HG03439 (cell line): ENCODE data around the gene TIMM13.
"Not testable (repeated sequence)": the region's sequence is repeated elsewhere in the genome, so short reads cannot be mapped to it uniquely, and the experiment has no call there.

ENCODE experiments used
- ATAC-seq: cut with Tn5 transposase; IDR thresholded peaks from one replicate; pipeline ENCODE4 v1.9.1; 2021; ENCODE audit warnings: mild to moderate bottlenecking, moderate library complexity; ENCODE audit not compliant: unreplicated experiment

Gene TIMM13

DNA sequence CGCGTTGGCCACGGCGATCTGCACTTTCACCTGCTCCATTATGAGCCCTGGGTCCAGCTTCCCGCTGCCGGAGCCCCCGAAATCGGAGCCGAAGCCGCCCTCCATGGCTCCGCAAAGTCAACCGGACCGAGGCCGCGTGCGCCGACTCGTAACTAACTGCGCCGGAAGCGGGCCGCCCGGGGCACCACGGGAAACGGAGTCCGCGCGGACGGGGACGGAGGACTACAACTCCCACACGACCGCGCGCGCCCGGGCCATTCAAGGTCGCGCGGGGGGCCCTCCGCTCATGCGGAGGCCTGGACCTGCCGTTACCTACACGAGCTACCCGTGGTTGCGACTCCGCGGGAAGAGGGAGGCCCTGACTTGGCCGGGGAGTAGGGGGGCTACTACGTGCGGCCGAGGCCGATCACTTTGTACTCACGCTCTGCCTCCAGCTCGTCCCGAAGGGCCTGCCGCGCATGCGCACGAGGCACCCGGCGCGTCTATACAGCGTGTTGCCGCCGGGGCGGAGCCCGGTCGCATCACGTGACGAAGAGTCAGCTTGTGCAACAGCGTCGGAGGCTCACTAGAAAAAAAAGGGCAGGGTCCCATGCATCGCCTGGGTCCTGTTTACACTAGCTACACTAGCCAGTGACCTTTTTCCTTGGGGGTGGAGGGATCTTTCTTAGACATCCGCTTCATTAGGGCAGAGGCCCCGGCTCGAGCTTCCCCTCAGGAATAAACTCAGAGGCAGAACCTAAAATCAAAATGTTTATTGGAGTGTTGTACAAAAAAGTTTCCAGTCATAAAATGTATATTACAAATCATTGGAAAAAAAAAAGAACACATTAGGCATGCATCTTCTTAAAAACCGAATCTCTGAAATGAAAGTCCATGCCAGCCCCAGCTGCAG lies at the start of gene TIMM13:
Gene TIMM13 (minus strand): TSS at position 158 of the 892 bp plus-strand sequence. CDS start 53 bp downstream, at position 105.
- peak; percentile 74 for ATAC-seq

DNA sequence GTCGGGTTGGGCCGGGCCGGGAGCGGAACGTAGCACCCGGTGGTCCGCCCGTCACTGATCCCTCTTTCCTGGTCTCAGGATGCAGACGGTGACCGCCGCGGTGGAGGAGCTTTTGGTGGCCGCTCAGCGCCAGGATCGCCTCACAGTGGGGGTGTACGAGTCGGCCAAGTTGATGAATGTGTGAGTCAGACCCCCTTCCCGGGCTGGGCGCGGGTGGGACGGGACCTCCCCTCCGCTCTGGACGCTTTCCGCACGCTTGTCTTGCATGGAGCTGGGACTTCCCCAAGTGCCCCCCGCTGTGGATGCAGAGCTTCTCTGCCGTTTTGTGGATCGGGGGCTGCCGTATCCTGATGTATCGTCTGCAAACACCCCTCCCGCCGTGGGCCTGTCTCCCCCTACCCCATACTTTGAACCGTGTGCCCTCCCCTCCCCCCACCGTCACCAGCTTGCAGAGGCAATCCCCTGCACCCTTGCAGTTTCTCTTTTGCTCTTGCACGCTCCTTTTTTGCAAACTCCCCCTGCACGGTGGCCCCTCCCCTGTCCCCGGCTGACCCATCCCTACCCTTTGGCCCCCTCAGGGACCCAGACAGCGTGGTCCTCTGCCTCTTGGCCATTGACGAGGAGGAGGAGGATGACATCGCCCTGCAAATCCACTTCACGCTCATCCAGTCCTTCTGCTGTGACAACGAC lies 49.2 kb upstream of the TIMM13 start:
- no peak for ATAC-seq

DNA sequence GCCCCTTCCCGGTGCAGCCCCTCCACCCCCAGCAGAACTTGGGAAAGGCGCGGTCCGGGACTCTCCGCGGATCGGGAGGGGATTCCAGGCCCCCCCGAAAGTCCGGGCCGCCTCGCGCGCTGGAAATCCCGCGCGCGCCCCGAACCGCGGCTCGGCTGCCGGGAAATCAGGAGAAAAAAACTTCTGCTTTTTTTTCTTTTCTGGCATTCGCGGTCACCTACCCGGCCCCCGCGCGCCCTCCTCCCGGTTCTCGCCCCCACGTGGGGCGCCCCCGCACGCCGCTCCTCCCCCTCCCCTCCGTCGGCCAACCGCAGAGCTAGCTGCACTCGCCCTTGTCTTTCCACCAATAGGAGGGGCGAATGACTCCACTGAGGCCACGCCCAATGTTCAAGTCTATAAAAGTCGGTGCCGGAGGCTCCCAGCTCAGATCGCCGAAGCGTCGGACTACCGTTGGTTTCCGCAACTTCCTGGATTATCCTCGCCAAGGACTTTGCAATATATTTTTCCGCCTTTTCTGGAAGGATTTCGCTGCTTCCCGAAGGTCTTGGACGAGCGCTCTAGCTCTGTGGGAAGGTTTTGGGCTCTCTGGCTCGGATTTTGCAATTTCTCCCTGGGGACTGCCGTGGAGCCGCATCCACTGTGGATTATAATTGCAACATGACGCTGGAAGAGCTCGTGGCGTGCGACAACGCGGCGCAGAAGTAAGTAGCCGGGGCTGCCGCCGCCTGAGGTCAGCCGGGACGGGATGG lies 48.5 kb upstream of the TIMM13 start, which contains the start of gene GADD45B:
Gene GADD45B (plus strand): TSS at position 426 of the 749 bp plus-strand sequence. CDS start 232 bp downstream, at position 658.
- ATAC-seq: peak; percentile 65

DNA sequence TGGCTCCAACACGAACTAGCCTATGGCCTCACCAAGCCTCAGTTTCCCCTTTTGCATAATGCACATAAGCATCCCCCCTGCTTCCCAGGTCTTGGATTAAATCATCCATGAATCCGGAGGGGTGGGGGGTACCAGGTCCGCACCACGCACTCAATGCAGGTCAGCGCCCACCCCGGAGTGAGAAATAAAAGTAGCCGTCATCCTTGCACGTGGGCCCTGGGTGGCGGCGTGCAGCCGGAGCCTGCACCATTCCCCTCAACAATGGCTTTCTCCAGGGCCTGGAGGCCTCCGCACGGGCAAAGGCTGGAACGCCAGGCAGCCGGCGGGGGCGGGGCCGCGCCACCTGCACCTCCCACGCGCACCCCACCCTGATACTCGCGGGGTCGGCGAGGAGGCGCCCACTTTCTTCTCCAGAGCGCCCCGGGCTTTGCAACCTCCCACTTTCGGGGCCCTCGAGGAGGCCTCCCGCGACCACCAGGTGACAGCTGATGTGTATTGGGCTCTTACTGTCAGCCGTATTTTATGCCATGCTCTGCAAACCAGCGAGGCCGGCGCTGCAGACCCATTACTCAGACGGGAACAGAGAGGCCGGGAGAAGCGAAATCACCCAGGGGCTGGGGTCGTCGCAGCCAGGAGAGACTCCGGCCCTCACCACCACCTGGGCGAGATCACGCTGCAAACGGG lies 47.8 kb upstream of the TIMM13 start:
- ATAC-seq: peak; percentile 6

DNA sequence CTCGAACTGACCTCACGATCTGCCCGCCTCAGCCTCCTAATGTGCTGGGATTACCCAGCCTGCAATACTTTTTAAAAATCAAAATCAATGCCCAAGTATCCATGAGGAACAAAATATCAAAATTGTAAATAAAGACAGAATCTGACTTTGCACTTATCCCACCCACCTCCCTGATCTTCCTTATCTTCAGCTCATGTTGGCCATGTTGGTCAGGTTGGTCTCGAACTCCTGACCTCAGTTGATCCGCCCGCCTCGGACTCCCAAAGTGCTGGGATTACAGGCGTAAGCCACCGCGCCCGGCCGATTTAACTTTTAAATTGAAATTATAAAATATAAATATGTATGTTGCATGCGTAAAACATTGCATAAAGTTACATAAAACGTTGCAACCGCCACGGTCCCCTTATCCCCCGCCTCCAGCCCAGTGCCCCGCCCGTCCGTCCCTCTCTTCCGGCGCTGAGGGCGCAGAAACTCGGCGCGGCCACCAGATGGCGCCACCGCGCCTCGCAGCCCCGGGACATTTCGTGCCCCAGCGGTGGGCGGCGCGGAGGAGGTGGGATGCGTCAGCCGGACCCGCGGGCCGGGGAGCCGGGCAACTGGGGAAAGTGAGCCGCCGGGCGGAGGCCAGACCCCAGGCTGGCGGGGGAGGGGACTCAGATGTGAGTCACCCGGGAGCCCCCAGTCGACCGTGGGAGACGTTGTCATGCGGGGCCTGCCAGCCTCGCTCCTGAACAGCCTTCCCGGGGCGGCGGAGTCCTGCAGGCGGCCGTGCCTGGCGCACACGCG lies 47.0 kb upstream of the TIMM13 start:
- ATAC-seq: peak; percentile 28

DNA sequence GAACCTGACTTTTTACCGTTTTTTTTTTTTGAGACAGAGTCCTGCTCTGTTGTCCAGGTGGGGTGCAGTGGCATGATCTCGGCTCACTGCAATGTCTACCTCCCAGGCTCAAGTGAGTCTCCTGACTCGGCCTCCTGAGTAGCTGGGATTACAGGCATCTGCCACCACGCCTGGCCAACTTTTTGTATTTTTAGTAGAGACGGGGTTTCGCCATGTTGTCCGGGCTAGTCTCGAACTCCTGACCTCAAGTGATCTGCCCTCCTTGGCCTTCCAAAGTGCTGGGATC lies 42.5 kb upstream of the TIMM13 start:
- not testable (repeated sequence) for ATAC-seq

DNA sequence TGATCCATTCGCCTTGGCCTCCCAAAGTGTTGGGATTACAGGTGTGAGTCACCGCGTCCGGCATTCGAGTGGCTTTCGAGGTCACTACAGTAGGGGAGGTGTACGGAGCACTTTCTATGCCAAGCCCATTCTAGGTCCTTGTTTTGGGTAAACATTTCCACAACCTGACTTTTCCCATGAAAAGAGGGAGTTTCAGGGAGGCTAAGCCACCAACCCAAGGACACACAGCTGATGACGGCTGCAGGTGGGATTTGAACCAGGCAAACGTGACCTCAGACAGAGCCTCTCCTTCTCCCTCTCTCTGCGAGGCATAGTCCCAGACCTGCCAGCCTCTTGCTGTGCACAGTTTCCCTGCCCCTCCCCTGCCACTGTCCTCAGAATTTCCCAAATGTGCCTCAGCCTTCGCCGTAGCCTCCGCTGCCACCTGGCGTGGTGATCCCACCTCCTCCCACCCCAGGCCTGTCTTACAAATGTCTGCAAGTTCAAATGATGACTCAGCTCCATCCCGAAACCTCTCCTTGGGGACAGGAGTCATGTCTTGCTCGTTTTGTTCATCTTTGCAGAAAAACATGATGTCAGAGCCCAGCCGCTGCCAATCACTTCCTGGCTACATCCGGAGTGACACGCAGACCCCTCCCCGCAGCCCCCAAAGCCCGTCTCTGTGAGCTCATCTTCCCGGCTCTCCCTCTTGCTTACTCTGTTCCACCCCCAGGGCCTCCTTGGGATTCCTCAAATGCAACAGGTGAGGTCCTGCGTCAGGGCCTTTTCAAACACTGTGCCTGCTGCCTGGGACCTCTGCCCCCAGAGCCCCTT lies 41.9 kb upstream of the TIMM13 start:
- no peak for ATAC-seq

DNA sequence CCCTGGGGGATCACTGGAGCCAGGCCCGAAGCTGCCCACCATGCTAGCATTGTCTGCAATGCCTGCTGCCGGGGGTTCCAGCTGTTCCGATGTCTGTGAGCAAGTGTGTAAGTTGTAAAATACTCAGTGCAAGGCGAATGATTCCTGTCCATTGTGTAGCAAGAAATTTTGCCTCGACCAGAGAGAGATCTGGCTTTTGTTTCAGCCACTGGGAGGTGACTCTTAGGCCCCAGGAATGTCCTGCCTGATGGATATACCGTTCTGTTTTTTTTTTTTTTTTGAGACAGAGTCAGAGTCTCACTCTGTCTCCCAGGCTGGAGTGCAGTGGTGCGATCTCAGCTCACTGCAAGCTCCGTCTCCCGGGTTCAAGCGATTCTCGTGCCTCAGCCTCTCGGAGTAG lies 41.2 kb upstream of the TIMM13 start:
- no peak for ATAC-seq

DNA sequence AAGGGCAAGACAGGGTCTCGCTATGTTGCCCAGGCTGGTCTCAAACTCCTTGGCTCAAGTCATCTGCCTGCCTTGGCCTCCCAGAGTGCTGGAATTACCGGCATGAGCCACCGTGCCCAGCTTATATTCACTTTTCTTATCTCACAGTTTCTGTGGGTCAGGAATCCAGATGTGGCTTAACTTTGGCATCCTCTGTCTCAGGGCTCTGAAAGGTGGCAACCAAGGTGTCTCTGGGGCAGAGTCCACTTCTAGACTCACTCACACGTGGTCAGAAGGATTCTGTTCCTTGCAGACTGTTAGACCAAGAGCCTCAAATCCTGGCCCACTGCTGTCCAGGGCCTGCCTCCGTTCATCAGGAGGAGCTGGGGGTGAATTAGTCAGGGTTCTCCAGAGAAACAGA lies 37.0 kb upstream of the TIMM13 start:
- no peak for ATAC-seq

DNA sequence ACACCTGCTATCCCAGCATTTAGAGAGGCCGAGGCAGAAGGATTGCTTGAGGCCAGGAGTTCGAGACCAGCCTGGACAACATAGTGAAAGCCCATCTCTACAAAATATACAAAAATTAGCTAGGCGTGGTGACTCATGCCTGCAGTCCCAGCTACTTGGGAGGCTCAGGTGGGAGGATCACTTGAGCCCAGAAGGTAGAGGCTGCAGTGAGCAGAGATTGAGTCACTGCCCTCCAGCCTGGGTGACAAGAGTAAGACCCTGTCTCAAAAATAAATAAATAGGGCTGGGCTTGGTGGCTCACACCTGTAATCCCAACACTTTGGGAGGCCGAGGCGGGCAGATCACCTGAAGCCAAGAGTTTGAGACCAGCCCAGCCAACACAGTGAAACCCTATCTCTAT lies 36.3 kb upstream of the TIMM13 start:
- ATAC-seq: not testable (repeated sequence)

DNA sequence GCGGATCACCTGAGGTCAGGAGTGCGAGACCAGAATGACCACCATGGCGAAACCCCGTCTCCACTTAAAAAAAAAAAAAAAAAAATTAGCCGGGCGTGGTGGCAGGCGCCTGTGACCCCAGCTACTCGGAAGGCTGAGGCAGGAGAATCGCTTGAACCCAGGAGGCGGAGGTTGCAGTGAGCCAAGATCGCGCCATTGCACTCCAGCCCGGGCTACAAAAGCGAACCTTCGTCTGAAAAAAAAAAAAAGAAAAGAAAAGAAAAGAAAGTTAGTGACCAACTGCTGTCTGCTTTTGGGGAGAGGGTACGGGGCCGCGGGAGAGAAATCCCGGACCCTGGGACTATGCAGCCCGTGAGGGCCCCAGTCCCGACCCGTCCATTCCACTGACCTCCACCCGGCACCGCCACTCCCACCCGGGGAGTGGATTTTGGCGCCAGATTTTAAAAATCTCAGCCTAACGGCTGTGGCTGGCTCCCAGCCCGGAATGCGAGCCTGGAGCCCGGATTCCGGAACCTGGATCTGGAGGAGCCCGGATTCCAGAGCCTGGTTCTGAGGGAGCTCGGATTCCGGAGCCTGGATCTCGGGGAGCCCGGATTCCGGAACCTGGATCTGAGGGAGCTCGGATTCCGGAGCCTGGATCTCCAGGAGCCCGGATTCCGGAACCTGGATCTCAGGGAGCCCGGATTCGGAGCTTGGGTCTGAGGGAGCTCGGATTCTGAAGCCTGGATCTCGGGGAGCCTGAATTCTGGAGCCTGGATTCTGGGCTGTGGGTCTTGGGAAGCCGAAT lies 35.4 kb upstream of the TIMM13 start:
- ATAC-seq: no peak

DNA sequence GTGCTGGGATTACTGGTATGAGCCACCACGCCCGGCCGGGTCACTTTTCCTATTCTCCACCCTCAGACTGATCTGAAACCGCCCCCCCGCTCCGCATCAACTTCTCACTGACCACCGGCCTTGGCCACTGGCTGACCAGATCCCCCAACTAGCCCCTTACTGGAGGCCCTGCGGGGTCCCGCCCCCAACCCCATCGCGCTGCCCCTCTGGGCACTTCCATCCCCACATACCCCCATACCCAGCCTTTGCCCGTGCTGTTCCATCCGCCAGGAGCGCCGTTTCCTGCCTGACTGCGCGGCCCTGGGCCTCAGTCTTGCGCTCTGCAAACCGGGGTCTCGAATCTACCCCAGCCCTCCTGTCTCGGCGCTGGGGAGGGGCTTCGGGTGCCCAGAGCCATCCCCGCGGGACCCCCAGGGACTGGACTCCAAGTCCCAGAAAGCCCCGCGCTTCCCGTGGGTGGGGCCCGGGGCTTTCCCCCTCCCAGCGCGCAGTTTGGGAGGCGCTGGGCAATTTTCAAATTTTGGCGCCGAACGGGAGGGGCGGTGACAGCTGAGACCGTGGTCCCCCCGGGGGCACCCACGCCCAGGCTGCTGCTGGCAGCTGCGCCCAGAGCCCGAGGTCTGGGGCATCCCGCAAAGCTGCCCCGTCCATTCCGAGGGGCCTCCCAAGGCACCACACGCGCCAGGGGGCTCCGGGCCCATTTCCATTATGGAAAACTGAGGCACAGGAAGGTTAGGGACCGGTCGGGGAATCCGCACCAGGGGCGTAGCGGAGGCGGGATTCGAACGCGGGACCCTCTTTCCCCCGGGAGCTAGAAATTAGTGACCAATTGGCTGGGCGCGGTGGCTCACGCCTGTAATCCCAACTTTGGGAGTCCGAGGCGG lies 34.6 kb upstream of the TIMM13 start:
- ATAC-seq: no peak

DNA sequence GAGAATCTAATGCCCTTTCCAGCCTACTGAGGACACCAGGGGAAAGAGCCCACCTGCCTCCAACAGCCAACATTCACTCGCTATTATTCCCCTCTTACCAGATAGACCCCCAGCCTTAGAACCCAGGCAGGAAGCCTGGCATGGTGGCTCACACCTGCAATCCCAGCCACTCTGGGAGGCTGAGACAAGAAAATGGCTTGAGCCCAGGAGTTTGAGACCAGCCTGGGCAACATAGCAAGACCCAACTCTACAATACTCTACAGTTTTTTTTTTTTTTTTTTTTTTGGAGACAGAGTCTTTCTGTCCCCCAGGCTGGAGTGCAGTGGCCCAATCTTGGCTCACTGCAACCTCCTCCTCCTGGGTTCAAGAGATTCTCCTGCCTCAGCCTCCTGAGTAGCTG lies 32.9 kb upstream of the TIMM13 start:
- ATAC-seq: no peak

DNA sequence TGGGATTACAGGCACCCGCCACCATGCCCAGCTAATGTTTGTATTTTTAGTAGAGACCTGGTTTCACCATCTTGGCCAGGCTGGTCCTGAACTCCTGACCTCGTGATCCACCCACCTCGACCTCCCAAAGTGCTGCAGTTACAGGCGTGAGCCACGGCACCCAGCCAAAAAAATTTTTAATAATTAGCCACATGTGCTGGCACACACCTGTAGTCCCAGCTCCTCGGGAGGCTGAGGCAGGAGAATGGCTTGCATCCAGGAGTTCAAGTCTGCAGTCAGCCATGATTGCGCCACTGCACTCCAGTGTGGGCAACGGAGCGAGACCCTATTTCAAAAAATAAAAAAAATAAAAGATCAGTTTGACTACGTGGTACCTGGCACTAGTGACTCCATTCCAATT lies 31.4 kb upstream of the TIMM13 start:
- ATAC-seq: not testable (repeated sequence)

DNA sequence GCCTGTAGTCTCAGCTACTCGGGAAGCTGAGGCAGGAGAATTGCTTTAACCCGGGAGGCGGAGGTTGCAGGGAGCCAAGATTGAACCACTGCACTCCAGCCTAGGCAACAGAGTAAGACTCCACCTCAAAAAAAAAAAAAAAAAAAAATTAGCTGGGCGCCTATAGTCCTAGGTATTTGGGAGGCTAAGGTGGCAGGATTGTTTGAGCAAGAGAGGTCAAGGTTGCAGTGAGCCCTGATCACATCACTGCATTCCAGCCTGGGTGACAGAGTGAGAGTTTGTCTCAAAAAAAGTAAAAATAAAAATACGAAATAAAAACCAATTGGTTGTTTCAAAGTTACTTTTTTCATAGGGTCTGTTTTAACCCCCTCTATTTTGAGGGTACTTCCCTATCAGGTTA lies 30.7 kb upstream of the TIMM13 start:
- no peak for ATAC-seq

DNA sequence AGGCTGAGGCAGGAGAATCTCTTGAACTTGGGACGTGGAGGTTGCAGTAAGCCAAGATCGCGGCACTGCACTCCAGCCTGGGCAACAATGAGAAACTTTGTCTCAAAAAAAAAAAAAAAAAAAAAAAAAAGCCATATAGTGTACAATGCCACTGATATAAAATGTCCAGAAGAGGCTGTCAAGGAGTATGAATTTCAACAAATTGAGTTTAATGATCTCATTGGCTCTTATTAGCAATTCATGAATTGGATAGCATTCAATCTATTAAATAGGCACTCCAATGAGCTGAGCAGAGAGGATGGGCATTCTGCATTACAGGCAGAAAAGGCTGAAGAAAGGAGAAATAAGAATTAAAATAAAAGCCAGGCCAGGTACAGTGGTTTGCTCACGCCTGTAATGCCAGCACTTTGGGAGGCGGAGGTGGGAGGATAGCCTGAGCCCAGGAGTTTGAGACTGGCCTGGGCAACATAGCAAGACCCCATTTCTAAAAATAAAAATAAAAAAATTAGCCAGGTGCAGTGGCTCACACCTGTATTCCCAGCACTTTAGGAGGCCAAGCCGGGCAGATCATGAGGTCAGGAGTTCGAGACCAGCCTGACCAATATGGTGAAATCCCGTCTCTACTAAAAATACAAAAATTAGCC lies 30.1 kb upstream of the TIMM13 start:
- no peak for ATAC-seq
